G401 (cell line): ENCODE measurements around the gene CAMKK1. TPM values are rescaled to one million over a fixed set of nuclear protein-coding genes. Genes with fewer than 3 reads are reported as not detected.

Experiments used
- DNase-seq: peaks from one replicate; pipeline ENCODE4 v3.0.0-alpha.2; 2015; ENCODE audit warnings: low spot score
- in situ Hi-C: cut with HindIII; loops from 2 replicates; pipeline ENCODE4 v1.10.0; 2016; ENCODE audit warnings: low sequenced_read_pairs, mixed read lengths
- total RNA-seq: library from RNA; depleted of rRNA; stranded (reverse); fragments of >200 nt; shearing (Covaris generic); gene quantifications from 2 replicates; pipeline ENCODE4 v1.2.3, GENCODE V29; 2014; rRNA removed

CAMKK1 gene
- total RNA-seq, 1 experiment from 2014 or later: 3.4 TPM

DNA sequence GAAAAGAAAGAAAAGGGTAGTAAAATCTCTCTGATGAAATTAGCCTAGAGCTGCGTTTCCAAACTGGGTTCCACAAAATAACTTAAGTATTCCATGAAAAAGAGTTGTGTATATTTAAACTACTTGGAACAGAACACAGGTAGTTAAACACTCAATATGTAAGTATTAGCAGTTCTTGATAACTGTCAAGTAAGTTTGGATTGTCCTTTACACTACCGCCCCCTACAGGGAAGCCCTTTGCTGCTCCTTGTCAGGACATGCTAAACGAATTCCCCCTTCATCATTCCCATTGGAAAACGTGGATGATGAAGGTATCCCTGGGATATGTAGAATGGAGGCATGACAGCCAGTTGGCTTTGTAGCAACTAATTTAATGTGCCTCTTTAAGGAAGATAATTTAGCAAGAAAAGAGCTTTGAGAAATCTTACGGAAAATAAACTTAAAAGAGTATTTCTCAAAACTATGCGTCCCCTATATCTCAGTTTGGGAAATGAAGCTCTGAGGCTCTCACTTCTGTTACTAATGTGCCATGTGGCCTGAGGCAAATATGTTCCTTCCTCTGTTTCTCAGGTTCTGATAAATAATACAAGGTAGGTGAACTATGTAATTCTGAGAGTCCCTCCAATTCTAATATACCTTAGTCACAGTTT lies 65.6 kb downstream of the CAMKK1 start:
- in situ Hi-C loops: no loop called here

DNA sequence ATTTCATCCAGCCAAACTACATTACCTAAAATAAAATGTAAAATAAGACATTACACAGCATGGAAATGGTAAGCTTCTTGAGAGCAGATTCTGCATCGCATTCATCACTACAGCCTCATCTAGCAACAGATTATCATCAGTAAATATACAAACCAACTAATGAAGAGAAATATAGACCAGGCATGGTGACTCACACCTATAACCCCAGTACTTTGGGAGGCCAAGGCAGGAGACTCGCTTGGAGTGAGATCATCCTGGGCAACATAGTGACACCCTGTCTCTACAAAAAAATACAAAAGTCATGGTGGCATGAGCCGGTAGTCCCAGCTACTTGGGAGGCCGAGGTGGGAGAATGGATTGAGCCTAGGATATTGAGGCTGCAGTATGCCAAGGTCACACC lies 66.7 kb downstream of the CAMKK1 start:
- in situ Hi-C loops: no loop called here

More for the DNA sequence above, 65.6 kb downstream of the CAMKK1 start:
- DNase-seq: peak; percentile 61

DNA sequence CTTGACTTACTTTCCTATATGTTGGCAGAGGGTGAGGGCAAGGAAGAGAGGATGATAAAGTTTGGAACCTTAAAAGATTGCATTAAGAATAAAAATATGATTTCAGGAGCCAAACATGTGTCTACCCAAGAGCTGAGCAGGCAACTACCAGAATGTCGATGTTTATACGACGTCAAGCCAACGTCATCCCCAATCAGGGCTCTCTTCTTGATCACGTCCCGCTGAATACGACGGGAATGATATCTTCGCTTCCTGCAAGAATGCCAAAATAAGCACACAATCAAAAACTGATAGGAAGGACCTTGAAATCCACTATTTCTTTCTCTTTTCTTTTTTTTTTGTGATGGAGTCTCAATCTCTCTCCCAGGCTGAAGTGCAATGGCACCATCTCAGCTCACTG lies 71.8 kb downstream of the CAMKK1 start:
- DNase-seq: no peak

More for the DNA sequence above, 66.7 kb downstream of the CAMKK1 start:
- no peak for DNase-seq

DNA sequence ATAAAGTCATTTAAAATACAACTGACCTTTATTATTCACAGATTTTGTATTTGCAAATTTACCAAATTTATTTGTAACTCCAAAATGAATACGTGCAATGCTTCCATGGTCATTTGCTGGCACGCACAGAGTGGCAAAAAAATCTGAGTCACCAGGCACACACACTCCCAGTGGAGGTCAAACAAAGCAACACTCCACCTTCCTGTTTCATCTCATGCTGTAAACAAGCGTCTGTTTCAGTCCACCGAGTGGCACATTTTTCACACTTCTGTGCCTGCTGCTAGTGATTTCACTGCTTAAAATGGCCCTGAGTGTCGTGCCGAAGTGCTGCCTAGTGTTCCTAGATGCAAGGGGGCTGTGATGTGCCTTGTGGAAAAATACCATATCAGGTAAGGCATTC lies 74.1 kb downstream of the CAMKK1 start:
- in situ Hi-C loops: no loop called here
- DNase-seq: no peak

More for the DNA sequence above, 71.8 kb downstream of the CAMKK1 start:
- in situ Hi-C loops: no loop called here

GRCh38 chr17:3817851-3818605 lies 74.8 kb downstream of the CAMKK1 start:
- no peak for DNase-seq
- in situ Hi-C loops: no loop called here

- in situ Hi-C loops: no loop called here
- DNase-seq: no peak
These were observed 76.9 kb downstream of the CAMKK1 start for GRCh38 chr17:3815925-3816324.

GRCh38 chr17:3815122-3815521 lies 77.7 kb downstream of the CAMKK1 start:
- in situ Hi-C loops: no loop called here
- DNase-seq: no peak

DNA sequence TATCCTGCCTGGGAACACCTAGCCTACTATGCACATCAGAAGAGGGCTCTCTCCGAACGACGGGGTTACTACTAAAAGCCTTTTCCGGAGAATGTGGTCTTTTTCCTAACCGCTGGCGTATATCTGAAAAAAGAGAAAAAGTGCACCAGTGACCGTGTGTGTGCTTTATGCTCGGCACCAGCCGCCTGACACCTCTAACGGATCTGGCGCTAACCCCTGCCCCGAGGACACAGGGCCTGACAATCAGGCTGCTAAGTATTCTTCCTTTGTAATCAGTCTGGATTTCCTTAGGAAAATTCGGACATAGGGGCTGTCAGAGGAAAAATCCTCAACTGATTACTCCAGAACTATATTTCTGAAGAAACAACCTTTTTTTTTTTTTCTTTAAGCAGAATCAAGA lies 78.5 kb downstream of the CAMKK1 start:
- in situ Hi-C loops: no loop called here
- no peak for DNase-seq

- in situ Hi-C loops: no loop called here
- peak; percentile 34 for DNase-seq
These were observed 79.7 kb downstream of the CAMKK1 start for GRCh38 chr17:3813171-3813570.

DNA sequence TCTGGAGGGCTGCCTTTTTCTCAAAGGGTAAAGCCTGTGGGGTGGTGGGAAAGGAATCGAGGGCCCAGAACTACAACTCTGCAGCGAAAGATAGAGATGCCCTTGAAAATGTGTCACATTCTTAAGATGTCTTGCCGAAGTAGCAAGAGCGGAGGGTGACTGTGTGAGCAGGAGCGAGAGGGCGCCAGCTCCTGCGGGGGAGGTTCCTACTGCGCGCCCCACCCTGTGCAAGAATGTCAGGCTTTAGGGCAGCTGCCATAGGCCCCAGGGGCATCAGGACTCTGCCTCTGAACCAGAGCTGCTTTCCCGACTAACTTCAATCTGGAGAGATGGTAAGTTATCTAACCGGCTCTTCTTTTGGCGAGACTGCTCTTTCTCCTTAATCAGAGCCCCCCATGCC lies 80.1 kb downstream of the CAMKK1 start:
- DNase-seq: no peak
- in situ Hi-C loops: no loop called here

DNA sequence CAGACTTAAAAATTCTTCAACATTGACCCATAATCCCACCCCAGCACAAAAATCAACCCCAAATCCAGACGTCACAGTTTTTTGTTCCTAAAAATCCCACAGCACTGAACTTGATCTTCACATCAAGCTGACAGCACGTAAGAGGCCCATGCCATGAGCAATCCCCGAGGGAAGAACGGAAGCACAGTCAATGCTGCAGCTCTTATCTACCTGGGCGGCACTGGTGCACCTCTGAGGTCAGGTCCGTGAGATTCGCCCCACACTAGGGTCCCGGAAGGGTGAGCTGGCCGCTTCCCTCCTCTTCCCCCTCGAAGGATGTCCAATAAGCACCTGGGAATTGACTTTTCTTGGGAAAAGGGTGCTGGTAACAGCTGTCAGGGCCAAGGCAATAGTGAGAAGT lies 80.6 kb downstream of the CAMKK1 start:
- in situ Hi-C loops: no loop called here
- DNase-seq: no peak

Other genes starting within 250 kb of the CAMKK1 start
- gene TAX1BP3, start 224.5 kb downstream of the CAMKK1 start, total RNA-seq: 111 and 146 TPM in 2 replicates
- 101 and 105 TPM in 2 replicates for gene EMC6, start 224.2 kb downstream of the CAMKK1 start, total RNA-seq
- 1.0 and 12.9 TPM in 2 replicates for gene P2RX5, start 196.9 kb downstream of the CAMKK1 start, total RNA-seq
- 11.7 and 20.9 TPM in 2 replicates for gene HASPIN, start 169.2 kb downstream of the CAMKK1 start, total RNA-seq
- gene ITGAE, start 91.9 kb downstream of the CAMKK1 start, total RNA-seq: 24.7 and 29.6 TPM in 2 replicates
- 12.9 and 39.6 TPM in 2 replicates for gene NCBP3, start 46.8 kb downstream of the CAMKK1 start, total RNA-seq
- gene P2RX1, start 23.4 kb upstream of the CAMKK1 start, total RNA-seq: not detected in 2 replicates
- 4.2 and 4.5 TPM in 2 replicates for gene ATP2A3, start 71.4 kb upstream of the CAMKK1 start, total RNA-seq
- gene ZZEF1, start 250.0 kb upstream of the CAMKK1 start, total RNA-seq: 7.9 and 12.6 TPM in 2 replicates